HepG2 (cell line): ENCODE measurements around the gene HIC1. TPM values are rescaled to one million over a fixed set of nuclear protein-coding genes. Genes with fewer than 3 reads are reported as not detected.

ENCODE experiments used
- ARID5B ChIP-seq: IDR thresholded peaks from 2 replicates; pipeline ENCODE4 v1.4.0; 2020; ENCODE audit warnings: mild to moderate bottlenecking, missing genetic modification reagents
- BATF2 ChIP-seq: sonication (generic); formaldehyde crosslinking; IDR thresholded peaks from 2 replicates; pipeline ENCODE4 v1.8.0; 2022; ENCODE audit warnings: mild to moderate bottlenecking, missing genetic modification reagents, moderate library complexity
- CBFB ChIP-seq: sonication (generic); formaldehyde crosslinking; IDR thresholded peaks from 2 replicates; pipeline ENCODE4 v1.4.0; 2020; ENCODE audit warnings: missing genetic modification reagents
- DDIT3 ChIP-seq: sonication (generic); formaldehyde crosslinking; IDR thresholded peaks from 2 replicates; pipeline ENCODE4 v1.4.0; 2020; ENCODE audit warnings: mild to moderate bottlenecking, missing genetic modification reagents
- GLI4 ChIP-seq: sonication (generic); formaldehyde crosslinking; IDR thresholded peaks from 2 replicates; pipeline ENCODE4 v1.5.1; 2020; ENCODE audit warnings: missing genetic modification reagents, mild to moderate bottlenecking, moderate library complexity, borderline replicate concordance
- MYPOP ChIP-seq: sonication (generic); formaldehyde crosslinking; IDR thresholded peaks from 2 replicates; pipeline ENCODE4 v1.8.1; 2023; ENCODE audit warnings: mild to moderate bottlenecking, moderate library complexity, missing genetic modification reagents
- NFATC3 ChIP-seq: sonication (generic); formaldehyde crosslinking; IDR thresholded peaks from 2 replicates; pipeline ENCODE4 v1.5.1; 2020; ENCODE audit warnings: mild to moderate bottlenecking, missing genetic modification reagents
- RARA ChIP-seq: IDR thresholded peaks from 2 replicates; pipeline ENCODE4 v1.6.1; 2016; ENCODE audit warnings: missing genetic modification reagents, missing compliant biosample characterization
- RBM39 ChIP-seq: fragments of 200-400 bp; formaldehyde crosslinking; IDR thresholded peaks from one replicate; pipeline ENCODE4 v1.6.1; 2018; ENCODE audit warnings: antibody characterized with exemption, mild to moderate bottlenecking, low read depth, low read length; ENCODE audit not compliant: poor library complexity, severe bottlenecking
- RORA ChIP-seq: sonication (generic); formaldehyde crosslinking; IDR thresholded peaks from 2 replicates; pipeline ENCODE4 v1.5.0; 2020; ENCODE audit warnings: mild to moderate bottlenecking, missing genetic modification reagents, moderate library complexity
- TBX2 ChIP-seq: sonication (generic); formaldehyde crosslinking; IDR thresholded peaks from 2 replicates; pipeline ENCODE4 v1.5.0; 2020; ENCODE audit warnings: missing genetic modification reagents, mild to moderate bottlenecking, borderline replicate concordance
- YEATS4 ChIP-seq: sonication (generic); formaldehyde crosslinking; IDR thresholded peaks from 2 replicates; pipeline ENCODE4 v1.4.0; 2020; ENCODE audit warnings: missing genetic modification reagents, borderline replicate concordance
- ZBTB7A ChIP-seq: sonication (generic); formaldehyde crosslinking; IDR thresholded peaks from 2 replicates; pipeline ENCODE4 v1.8.0; 2022; ENCODE audit warnings: mild to moderate bottlenecking, missing genetic modification reagents
- ZFP36L1 ChIP-seq: sonication (generic); formaldehyde crosslinking; IDR thresholded peaks from 2 replicates; pipeline ENCODE4 v1.8.0; 2022; ENCODE audit warnings: mild to moderate bottlenecking, missing genetic modification reagents, moderate library complexity
- ZNF17 ChIP-seq: sonication (generic); formaldehyde crosslinking; IDR thresholded peaks from 2 replicates; pipeline ENCODE4 v1.5.0; 2020; ENCODE audit warnings: mild to moderate bottlenecking, missing genetic modification reagents
- ZNF232 ChIP-seq: sonication (generic); formaldehyde crosslinking; IDR thresholded peaks from 2 replicates; pipeline ENCODE4 v1.4.0; 2020; ENCODE audit warnings: missing genetic modification reagents, borderline replicate concordance
- ZNF431 ChIP-seq: sonication (generic); formaldehyde crosslinking; IDR thresholded peaks from 2 replicates; pipeline ENCODE4 v1.9.0; 2022; ENCODE audit warnings: missing genetic modification reagents, low read depth, mild to moderate bottlenecking, borderline replicate concordance
- ZNF513 ChIP-seq: sonication (generic); formaldehyde crosslinking; conservative IDR thresholded peaks from 2 replicates; pipeline ENCODE4 v1.5.0; 2020; ENCODE audit warnings: missing genetic modification reagents
- ZNF639 ChIP-seq: conservative IDR thresholded peaks from 2 replicates; pipeline ENCODE4 v1.6.1; 2018; ENCODE audit warnings: missing genetic modification reagents
- polyA plus RNA-seq, 8 experiments: library from polyadenylated mRNA; depleted of rRNA in 3 of 8; stranded (reverse) in 7 of 8; unstranded in 1 of 8; fragments of >200 nt; fragmentation: Illumina TruSeq in 4 of 8; extraction: Trizol in 4 of 8; gene quantifications; 2 replicates each; pipeline versions ENCODE4 v1.2.1 to v1.2.3, GENCODE V29; 2011 to 2016; ENCODE audit warnings: low read depth in 4 of 8, missing spikeins in 1 of 8, mixed read lengths in 1 of 8; ENCODE audit not compliant: insufficient read depth in 1 of 8
- total RNA-seq, 5 experiments: library from RNA; depleted of rRNA; stranded (reverse); fragments of >200 nt; fragmentation: Illumina TruSeq; extraction: Trizol; gene quantifications; 2 replicates each; pipeline ENCODE4 v1.2.3, GENCODE V29; 2016; ENCODE audit warnings: low read depth in 1 of 5

The HIC1 gene
- total and polyA plus RNA-seq, 2 of the 13 experiments (the other 11 are each of a cell fraction or from before 2014, with no cell fraction given): 0.04 to 0.31 TPM

GRCh38 chr17:2029911-2030778 is 24.8 kb upstream of the HIC1 start, which contains the start of gene DPH1 (continued):
- TF ChIP-seq ARID5B (CRISPR knock-in tag): peak; percentile 61
- TF ChIP-seq ZFP36L1: peak; percentile 58; the same call in 1 of the 2 replicates
- peak; percentile 96 for TF ChIP-seq RBM39
- TF ChIP-seq YEATS4 (CRISPR knock-in tag): peak; percentile 77
- TF ChIP-seq NFATC3 (CRISPR knock-in tag): no peak
- peak; percentile 88 for TF ChIP-seq CBFB
- peak; percentile 60; the same call in 1 of the 2 replicates for TF ChIP-seq GLI4 (CRISPR knock-in tag)
- TF ChIP-seq ZNF232 (CRISPR knock-in tag): no peak
- TF ChIP-seq ZNF513 (CRISPR knock-in tag): 0 out of 2 replicates have a peak, but pooled peaks have one; percentile 82
- peak; percentile 73 for TF ChIP-seq TBX2 (CRISPR knock-in tag)
- TF ChIP-seq ZNF431 (CRISPR knock-in tag): 0 out of 2 replicates have a peak, but pooled peaks have one; percentile 31
- TF ChIP-seq ZNF639 (CRISPR knock-in tag): peak; percentile 77
- TF ChIP-seq BATF2: peak; percentile 76
- TF ChIP-seq RORA: no peak
- 0 out of 2 replicates have a peak, but pooled peaks have one; percentile 29 for TF ChIP-seq ZBTB7A (CRISPR knock-in tag)
- no peak for TF ChIP-seq ZNF17 (CRISPR knock-in tag)
- peak; percentile 31; the same call in 1 of the 2 replicates for TF ChIP-seq RARA (CRISPR knock-in tag)
- no peak for TF ChIP-seq DDIT3
- peak; percentile 60 for TF ChIP-seq MYPOP (CRISPR knock-in tag)
